KBM-7 (cell line): ENCODE data around the gene C10orf143.
"Not testable (repeated sequence)": the region's sequence is repeated elsewhere in the genome, so short reads cannot be mapped to it uniquely, and the experiment has no call there.

Source experiments
- DNase-seq: peaks from one replicate; pipeline ENCODE4 v3.0.0-alpha.2; 2015
- in situ Hi-C: fragments of 300-500 bp; cut with MboI; formaldehyde crosslinking; loops from 2 replicates; pipeline ENCODE4 v1.14.3; 2020; ENCODE audit warnings: low sequenced_read_pairs, low pct_unique_long_range_greater_than_20kb, mixed read lengths

Gene C10orf143

DNA sequence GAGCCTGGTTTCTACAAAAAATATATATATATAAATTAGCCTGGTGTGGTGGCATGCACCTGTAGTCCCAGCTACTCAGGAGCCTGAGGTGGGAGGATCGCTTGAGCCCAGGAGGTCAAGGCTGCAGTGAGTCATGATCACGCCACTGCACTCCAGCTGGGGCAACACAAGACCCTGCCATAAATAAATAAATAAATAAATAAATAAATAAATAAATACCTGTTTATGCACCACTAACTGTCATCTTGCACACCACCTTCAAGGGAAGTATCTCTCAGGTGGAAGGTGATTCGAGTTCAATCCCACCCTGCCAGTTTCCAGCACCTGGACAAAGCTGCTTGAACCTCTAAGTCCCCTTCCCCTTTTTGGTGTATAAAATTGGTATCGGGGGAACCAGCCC lies 6.3 kb upstream of the C10orf143 start:
- in situ Hi-C loops, DNase-seq: not testable (repeated sequence)

- in situ Hi-C loops = no loop called here
- DNase-seq = no peak
Observed at GRCh38 chr10:130112821-130113220, 2.2 kb upstream of the C10orf143 start.

DNA sequence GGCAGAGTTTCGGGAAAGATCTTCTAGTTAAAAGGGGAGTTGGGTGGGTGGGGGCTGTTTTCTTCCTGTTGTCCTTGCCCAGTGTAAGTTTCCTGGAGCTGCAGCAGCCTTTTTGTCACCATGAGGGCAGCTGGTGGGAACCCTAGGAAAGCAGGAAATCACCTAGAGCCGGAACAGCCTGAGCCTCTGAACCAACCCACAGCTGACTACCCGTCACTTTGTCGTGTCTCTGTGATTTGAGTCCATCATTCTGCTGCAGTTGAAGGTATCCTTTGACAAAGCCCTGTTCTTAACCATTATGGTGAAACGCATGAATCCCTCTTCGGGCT lies 1.2 kb upstream of the C10orf143 start:
- in situ Hi-C loops = no loop called here
- no peak for DNase-seq

DNA sequence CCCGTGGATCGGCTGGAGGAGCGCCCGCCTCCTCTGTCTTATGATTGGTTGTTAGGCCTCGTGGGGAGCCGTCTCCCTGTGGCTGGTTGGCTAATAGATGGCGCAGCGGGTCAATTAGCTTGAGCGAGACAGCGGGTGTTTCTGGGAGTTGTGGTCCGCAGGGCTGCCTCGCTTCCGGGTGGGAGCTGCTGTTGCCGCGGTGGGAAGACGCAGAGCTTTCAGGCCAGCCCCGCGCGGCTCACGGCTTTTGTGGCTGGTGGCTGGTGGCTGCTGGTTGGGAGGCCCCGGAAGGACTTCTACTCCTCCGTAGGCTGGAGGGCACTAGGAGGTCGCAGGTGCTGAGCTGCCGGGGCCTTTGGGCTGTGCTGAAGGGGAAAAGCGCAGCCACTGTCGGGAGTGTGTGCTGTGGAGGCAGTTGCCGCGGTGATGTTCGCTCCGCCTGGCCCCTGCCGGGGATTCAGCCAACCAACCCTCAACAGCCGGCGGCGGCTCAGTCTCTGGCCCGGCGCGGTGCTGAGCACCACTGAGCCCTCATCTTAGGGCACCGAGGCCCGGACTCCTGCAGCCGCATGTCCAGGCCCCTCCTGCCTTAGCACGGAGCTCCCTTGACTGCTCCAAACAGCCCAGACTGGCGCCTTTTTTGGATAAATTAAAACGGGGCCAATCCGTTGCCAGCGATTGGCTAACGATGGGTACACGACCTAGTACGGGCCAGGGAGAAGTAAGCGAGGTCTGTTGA lies 652 bp upstream of the C10orf143 start:
- peak; percentile 98 for DNase-seq
- in situ Hi-C loops = no loop called here

DNA sequence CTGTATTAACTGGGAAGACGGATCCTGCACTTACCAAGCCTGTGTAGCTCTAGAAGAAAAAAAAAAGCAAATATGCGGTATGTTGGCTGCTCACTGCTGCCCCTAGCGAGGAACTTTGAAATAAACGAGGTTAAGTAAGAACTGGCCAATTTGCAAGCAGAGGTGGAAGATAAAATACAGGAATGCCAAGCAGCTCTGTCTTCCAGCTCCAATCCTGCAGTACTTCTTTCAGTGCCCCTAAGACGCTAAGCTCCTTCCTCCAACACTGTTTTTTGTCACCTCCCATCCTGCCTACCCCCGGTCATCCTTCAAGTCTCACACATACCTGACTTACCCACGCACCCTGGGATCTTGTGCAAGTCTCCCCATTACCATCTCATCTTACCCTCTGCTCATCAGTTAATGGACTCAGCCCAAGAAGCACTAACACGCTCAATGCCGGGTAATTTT lies 809 bp downstream of the C10orf143 start:
- in situ Hi-C loops = no loop called here
- peak; percentile 87 for DNase-seq

GRCh38 chr10:130108934-130109604 lies 1.6 kb downstream of the C10orf143 start:
- in situ Hi-C loops = no loop called here
- DNase-seq = no peak

GRCh38 chr10:130108146-130108545 lies 2.5 kb downstream of the C10orf143 start:
- in situ Hi-C loops, DNase-seq: not testable (repeated sequence)

- in situ Hi-C loops = no loop called here
- DNase-seq = no peak
Observed at GRCh38 chr10:130105724-130106123, 4.9 kb downstream of the C10orf143 start.

GRCh38 chr10:130099344-130099743 lies 11.3 kb downstream of the C10orf143 start:
- no peak for DNase-seq
- in situ Hi-C loops = no loop called here

DNA sequence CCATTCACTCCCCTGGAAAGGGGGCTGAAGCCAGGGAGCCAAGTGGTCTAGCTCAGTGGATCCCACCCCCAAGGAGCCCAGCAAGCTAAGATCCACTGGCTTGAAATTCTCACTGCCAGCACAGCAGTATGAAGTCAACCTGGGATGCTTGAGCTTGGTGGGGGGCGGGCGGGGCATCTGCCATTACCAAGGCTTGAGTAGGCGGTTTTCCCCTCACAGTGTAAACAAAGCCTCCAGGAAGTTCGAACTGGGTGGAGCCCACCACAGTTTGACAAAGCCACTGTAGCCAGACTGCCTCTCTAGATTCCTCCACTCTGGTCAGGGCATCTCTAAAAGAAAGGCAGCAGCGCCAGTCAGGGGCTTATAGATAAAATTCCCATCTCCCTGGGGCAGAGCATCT lies 20.1 kb downstream of the C10orf143 start:
- DNase-seq = not testable (repeated sequence)

GRCh38 chr10:130080461-130080814 lies 30.2 kb downstream of the C10orf143 start:
- in situ Hi-C loops = no loop called here
- no peak for DNase-seq

More for the DNA sequence above, 20.1 kb downstream of the C10orf143 start:
- in situ Hi-C loops = not testable (repeated sequence)

GRCh38 chr10:130079614-130080460 lies 30.8 kb downstream of the C10orf143 start:
- in situ Hi-C loops = no loop called here
- DNase-seq = no peak

GRCh38 chr10:130078120-130078519 lies 32.5 kb downstream of the C10orf143 start:
- in situ Hi-C loops = no loop called here
- DNase-seq = no peak

- in situ Hi-C loops = no loop called here
- DNase-seq = no peak
Observed at GRCh38 chr10:130076681-130077080, 33.9 kb downstream of the C10orf143 start.

GRCh38 chr10:130074639-130075038 lies 36.0 kb downstream of the C10orf143 start:
- DNase-seq = no peak
- in situ Hi-C loops = no loop called here

DNA sequence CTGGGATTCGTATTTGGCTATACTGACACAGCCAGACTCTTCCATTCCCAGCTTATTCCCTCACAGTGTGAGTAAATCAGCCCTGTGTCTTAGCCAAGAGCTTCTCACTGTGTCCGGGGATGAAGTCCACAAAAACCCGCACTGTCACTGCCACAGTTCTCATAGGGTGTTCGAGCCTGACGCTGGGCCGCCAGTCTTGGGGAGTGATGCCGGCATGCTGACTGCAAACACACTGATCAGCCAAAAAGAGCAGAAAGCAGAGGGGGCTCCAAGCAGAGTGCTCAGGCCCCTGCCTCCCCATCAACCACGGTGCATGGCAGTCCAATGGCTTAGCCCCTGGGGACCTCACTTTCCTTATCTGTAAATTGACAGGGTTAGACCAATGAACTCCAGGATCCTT lies 36.7 kb downstream of the C10orf143 start:
- in situ Hi-C loops = no loop called here
- DNase-seq = no peak

DNA sequence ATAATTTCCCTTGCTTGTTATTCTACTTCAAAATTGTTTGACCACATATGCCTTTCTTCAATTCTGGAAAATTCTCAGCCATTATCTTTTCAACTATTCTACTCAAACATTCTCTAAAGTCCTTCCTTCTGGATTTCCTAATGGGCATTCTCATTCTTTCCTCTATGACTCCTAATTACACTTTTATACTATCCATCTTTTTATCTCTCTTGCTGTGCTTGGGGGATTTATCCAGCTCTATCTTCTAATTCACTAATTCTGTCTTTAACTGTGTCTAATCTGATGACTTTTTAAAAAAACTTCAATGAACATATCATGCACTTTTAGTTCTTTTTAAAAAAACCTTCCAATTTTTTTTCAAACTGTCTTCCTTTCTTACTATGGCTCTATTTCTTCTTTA lies 38.4 kb downstream of the C10orf143 start:
- DNase-seq = no peak
- in situ Hi-C loops = no loop called here

- DNase-seq = no peak
- in situ Hi-C loops = no loop called here
Observed at GRCh38 chr10:130067893-130068292, 42.7 kb downstream of the C10orf143 start.

- in situ Hi-C loops = no loop called here
Observed at GRCh38 chr10:130066743-130067142, 43.9 kb downstream of the C10orf143 start.

GRCh38 chr10:130065251-130065650 lies 45.4 kb downstream of the C10orf143 start:
- in situ Hi-C loops = no loop called here
- no peak for DNase-seq

More at GRCh38 chr10:130066743-130067142, 43.9 kb downstream of the C10orf143 start:
- DNase-seq = no peak
